DMS79 treated with DMSO at 0.1 percent for 48 hours (cell line): ENCODE measurements around the gene DNAJC30.

ENCODE experiments used
- DNase-seq: peaks from one replicate; lab custom pipeline; 2025; lab: John Stamatoyannopoulos, UW

The DNAJC30 gene

GRCh38 chr7:73707045-73707631 lies 23.9 kb upstream of the DNAJC30 start:
- peak; percentile 33 for DNase-seq

- no peak for DNase-seq
Observed at GRCh38 chr7:73706126-73707044, 23.1 kb upstream of the DNAJC30 start.

- no peak for DNase-seq
Observed at GRCh38 chr7:73705551-73705920, 22.3 kb upstream of the DNAJC30 start.

GRCh38 chr7:73704640-73705550 lies 21.6 kb upstream of the DNAJC30 start:
- no peak for DNase-seq

- DNase-seq, result no peak
Observed at GRCh38 chr7:73703757-73704639, 20.7 kb upstream of the DNAJC30 start.

- DNase-seq, result no peak
Observed at GRCh38 chr7:73703225-73703624, 20.0 kb upstream of the DNAJC30 start.

GRCh38 chr7:73702665-73703064 lies 19.4 kb upstream of the DNAJC30 start:
- no peak for DNase-seq

- no peak for DNase-seq
Observed at GRCh38 chr7:73702226-73702625, 19.0 kb upstream of the DNAJC30 start.

GRCh38 chr7:73701357-73701995 lies 18.2 kb upstream of the DNAJC30 start:
- no peak for DNase-seq

- no peak for DNase-seq
Observed at GRCh38 chr7:73700581-73701134, 17.4 kb upstream of the DNAJC30 start.

- no peak for DNase-seq
Observed at GRCh38 chr7:73700069-73700423, 16.8 kb upstream of the DNAJC30 start.

- DNase-seq, result no peak
Observed at GRCh38 chr7:73699370-73700068, 16.3 kb upstream of the DNAJC30 start.

- no peak for DNase-seq
Observed at GRCh38 chr7:73698410-73698809, 15.2 kb upstream of the DNAJC30 start.

- no peak for DNase-seq
Observed at GRCh38 chr7:73696372-73696771, 13.1 kb upstream of the DNAJC30 start.

GRCh38 chr7:73690646-73691045 lies 7.4 kb upstream of the DNAJC30 start:
- no peak for DNase-seq

- DNase-seq, result no peak
Observed at GRCh38 chr7:73688288-73688687, 5.0 kb upstream of the DNAJC30 start.

- DNase-seq, result no peak
Observed at GRCh38 chr7:73685311-73685710, 2.1 kb upstream of the DNAJC30 start.

GRCh38 chr7:73683788-73684693 lies 788 bp upstream of the DNAJC30 start:
- no peak for DNase-seq

- no peak for DNase-seq
Observed at GRCh38 chr7:73682745-73683055, 553 bp downstream of the DNAJC30 start.
